ENCODE measurements around the gene SDK1.

SDK1 gene

GRCh38 chr7:4266270-4267040 is 965.4 kb downstream of the SDK1 start:
- no peak overlapping the region for H3K23ac ChIP-seq (ENCODE audit: low read length)
- H3K36me3 ChIP-seq (ENCODE audit: control insufficient read depth in 1 of 2, insufficient read depth in 2 of 2, low read length in 2 of 2), result peaks cover 12 to 21% of the 10 kb centered on the region in 2 experiments
- H2AK5ac ChIP-seq (ENCODE audit: low read length), result no peak overlapping the region
- H3K9ac ChIP-seq (ENCODE audit: low read length), result no peak overlapping the region
- DNase-seq, result no peak
- no peaks in the 10 kb centered on the region for H3K27me3 ChIP-seq (ENCODE audit: insufficient read depth, low read length)
- H4K8ac ChIP-seq (ENCODE audit: low read depth, low read length), result no peak overlapping the region
- no peak overlapping the region for H2AFZ ChIP-seq (ENCODE audit: insufficient read depth, low read length, poor library complexity)
- no peak overlapping the region for H4K12ac ChIP-seq (ENCODE audit: low read depth, low read length)
- no peak overlapping the region for H2BK5ac ChIP-seq (ENCODE audit: low read depth, low read length, poor library complexity)
- H3K4me2 ChIP-seq (ENCODE audit: low read length), result no peak overlapping the region
- H3K27ac ChIP-seq (ENCODE audit: low read depth, low read length), result no peak overlapping the region
- no peak overlapping the region for H3K4me3 ChIP-seq (ENCODE audit: low read depth, low read length)
- WGBS (ENCODE audit: extremely low coverage, insufficient coverage, insufficient read length), result no CpG with 5 or more reads among the region's 21 CpGs
- H3K79me1 ChIP-seq (ENCODE audit: low read length), result no peaks in the 10 kb centered on the region
- no peak overlapping the region for H2BK12ac ChIP-seq (ENCODE audit: low read length)
- H3K18ac ChIP-seq (ENCODE audit: low read length), result no peak overlapping the region
- H3K79me2 ChIP-seq (ENCODE audit: control insufficient read depth, insufficient read depth, low read length, poor library complexity), result no peaks in the 10 kb centered on the region
- no peak overlapping the region for H3K4ac ChIP-seq (ENCODE audit: low read depth, low read length)
- H3K14ac ChIP-seq (ENCODE audit: low read length), result no peak overlapping the region
- peaks cover 0 to 3% of the 10 kb centered on the region in 2 experiments for H3K4me1 ChIP-seq (ENCODE audit: control insufficient read depth in 1 of 2, insufficient read depth in 2 of 2, low read length in 2 of 2)
- no peak overlapping the region for H2BK120ac ChIP-seq (ENCODE audit: insufficient read depth, low read length, poor library complexity)
- H4K91ac ChIP-seq (ENCODE audit: low read depth, low read length), result no peak overlapping the region
- H3K9me3 ChIP-seq (ENCODE audit: insufficient read depth, low read depth, low read length), result peaks cover 2% of the 10 kb centered on the region

GRCh38 chr7:4267341-4268039 is 966.4 kb downstream of the SDK1 start:
- no peaks in the 10 kb centered on the region for H3K79me2 ChIP-seq (ENCODE audit: control insufficient read depth, insufficient read depth, low read length, poor library complexity)
- no peaks in the 10 kb centered on the region for H3K79me1 ChIP-seq (ENCODE audit: low read length)
- H3K4me1 ChIP-seq (ENCODE audit: control insufficient read depth in 1 of 2, insufficient read depth in 2 of 2, low read length in 2 of 2), result no peaks in the 10 kb centered on the region
- no peak overlapping the region for H2BK12ac ChIP-seq (ENCODE audit: low read length)
- H3K9ac ChIP-seq (ENCODE audit: low read length), result no peak overlapping the region
- no peak overlapping the region for H2AK5ac ChIP-seq (ENCODE audit: low read length)
- peaks cover 2% of the 10 kb centered on the region for H3K9me3 ChIP-seq (ENCODE audit: insufficient read depth, low read depth, low read length)
- H3K14ac ChIP-seq (ENCODE audit: low read length), result no peak overlapping the region
- peaks cover 10 to 21% of the 10 kb centered on the region in 2 experiments for H3K36me3 ChIP-seq (ENCODE audit: control insufficient read depth in 1 of 2, insufficient read depth in 2 of 2, low read length in 2 of 2)
- no peak overlapping the region for H2BK120ac ChIP-seq (ENCODE audit: insufficient read depth, low read length, poor library complexity)
- H3K27ac ChIP-seq (ENCODE audit: low read depth, low read length), result no peak overlapping the region
- H4K12ac ChIP-seq (ENCODE audit: low read depth, low read length), result no peak overlapping the region
- no CpG with 5 or more reads among the region's 21 CpGs for WGBS (ENCODE audit: extremely low coverage, insufficient coverage, insufficient read length)
- no peak overlapping the region for H3K18ac ChIP-seq (ENCODE audit: low read length)
- H4K91ac ChIP-seq (ENCODE audit: low read depth, low read length), result no peak overlapping the region
- no peak overlapping the region for H4K8ac ChIP-seq (ENCODE audit: low read depth, low read length)
- no peak overlapping the region for H2BK5ac ChIP-seq (ENCODE audit: low read depth, low read length, poor library complexity)
- no peak overlapping the region for H2AFZ ChIP-seq (ENCODE audit: insufficient read depth, low read length, poor library complexity)
- DNase-seq, result no peak
- no peak overlapping the region for H3K4me2 ChIP-seq (ENCODE audit: low read length)
- no peak overlapping the region for H3K4ac ChIP-seq (ENCODE audit: low read depth, low read length)
- no peak overlapping the region for H3K23ac ChIP-seq (ENCODE audit: low read length)
- H3K27me3 ChIP-seq (ENCODE audit: insufficient read depth, low read length), result no peaks in the 10 kb centered on the region
- no peak overlapping the region for H3K4me3 ChIP-seq (ENCODE audit: low read depth, low read length)

DNA sequence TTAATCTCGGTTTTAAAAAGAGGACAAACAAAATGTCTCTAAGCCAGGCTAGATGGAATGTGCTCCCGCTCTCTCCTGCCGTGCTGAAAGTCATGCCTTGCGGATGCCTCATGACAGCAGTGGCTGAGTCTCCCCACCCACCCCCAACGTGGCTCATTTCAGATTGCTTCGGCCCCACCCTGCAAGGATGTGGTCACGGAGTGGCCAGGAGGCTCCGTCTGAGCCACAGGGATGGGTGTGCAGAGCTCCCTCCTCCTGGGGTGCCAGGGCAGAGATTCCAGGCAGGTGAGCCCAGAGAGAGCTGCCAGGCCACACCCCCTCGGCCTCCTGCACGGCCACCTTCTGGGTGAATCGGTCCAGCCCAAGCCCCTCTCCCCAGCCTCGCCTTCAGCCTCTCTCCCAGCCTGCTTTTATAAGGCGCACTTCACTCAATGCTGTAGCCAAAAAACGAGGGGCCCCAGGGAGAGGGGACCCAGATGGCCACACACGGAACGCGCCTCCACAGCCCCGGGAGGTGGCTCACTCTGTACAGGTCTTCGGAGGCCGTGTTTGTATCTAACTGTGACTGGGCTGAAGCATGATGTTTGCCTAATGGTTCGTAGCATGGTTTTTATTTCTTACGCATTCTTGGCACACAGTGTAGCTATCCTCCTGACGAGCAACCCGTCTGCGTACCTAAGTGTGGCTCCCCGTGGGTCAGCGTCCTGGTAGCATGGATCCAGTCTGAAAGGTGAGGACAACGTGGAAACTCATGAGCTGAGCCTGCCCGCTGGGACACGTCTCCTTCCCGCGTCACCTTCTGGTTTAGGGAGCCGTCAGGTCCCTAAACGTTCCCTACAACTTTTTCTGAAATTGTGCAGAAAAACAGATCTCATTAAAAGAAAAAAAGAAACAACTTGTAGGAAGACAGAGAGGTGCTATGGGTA is 967.3 kb downstream of the SDK1 start:
- no peak overlapping the region for H3K23ac ChIP-seq (ENCODE audit: low read length)
- no peak overlapping the region for H4K12ac ChIP-seq (ENCODE audit: low read depth, low read length)
- no peak overlapping the region for H2BK120ac ChIP-seq (ENCODE audit: insufficient read depth, low read length, poor library complexity)
- no peak overlapping the region for H2AK5ac ChIP-seq (ENCODE audit: low read length)
- H3K14ac ChIP-seq (ENCODE audit: low read length), result no peak overlapping the region
- no peak overlapping the region for H4K91ac ChIP-seq (ENCODE audit: low read depth, low read length)
- peaks cover 2% of the 10 kb centered on the region for H3K9me3 ChIP-seq (ENCODE audit: insufficient read depth, low read depth, low read length)
- no peaks in the 10 kb centered on the region for H3K79me1 ChIP-seq (ENCODE audit: low read length)
- no peak overlapping the region for H3K4ac ChIP-seq (ENCODE audit: low read depth, low read length)
- H3K36me3 ChIP-seq (ENCODE audit: control insufficient read depth in 1 of 2, insufficient read depth in 2 of 2, low read length in 2 of 2), result peaks cover 10 to 21% of the 10 kb centered on the region in 2 experiments
- no peak overlapping the region for H3K4me3 ChIP-seq (ENCODE audit: low read depth, low read length)
- H3K9ac ChIP-seq (ENCODE audit: low read length), result no peak overlapping the region
- H3K18ac ChIP-seq (ENCODE audit: low read length), result no peak overlapping the region
- H3K27me3 ChIP-seq (ENCODE audit: insufficient read depth, low read length), result no peaks in the 10 kb centered on the region
- no peak overlapping the region for H4K8ac ChIP-seq (ENCODE audit: low read depth, low read length)
- H2AFZ ChIP-seq (ENCODE audit: insufficient read depth, low read length, poor library complexity), result no peak overlapping the region
- no peaks in the 10 kb centered on the region for H3K79me2 ChIP-seq (ENCODE audit: control insufficient read depth, insufficient read depth, low read length, poor library complexity)
- H2BK12ac ChIP-seq (ENCODE audit: low read length), result no peak overlapping the region
- H3K4me2 ChIP-seq (ENCODE audit: low read length), result no peak overlapping the region
- DNase-seq, result no peak
- H2BK5ac ChIP-seq (ENCODE audit: low read depth, low read length, poor library complexity), result no peak overlapping the region
- WGBS (ENCODE audit: extremely low coverage, insufficient coverage, insufficient read length), result no CpG with 5 or more reads among the region's 34 CpGs
- no peak overlapping the region for H3K27ac ChIP-seq (ENCODE audit: low read depth, low read length)
- no peaks in the 10 kb centered on the region for H3K4me1 ChIP-seq (ENCODE audit: control insufficient read depth in 1 of 2, insufficient read depth in 2 of 2, low read length in 2 of 2)

DNA sequence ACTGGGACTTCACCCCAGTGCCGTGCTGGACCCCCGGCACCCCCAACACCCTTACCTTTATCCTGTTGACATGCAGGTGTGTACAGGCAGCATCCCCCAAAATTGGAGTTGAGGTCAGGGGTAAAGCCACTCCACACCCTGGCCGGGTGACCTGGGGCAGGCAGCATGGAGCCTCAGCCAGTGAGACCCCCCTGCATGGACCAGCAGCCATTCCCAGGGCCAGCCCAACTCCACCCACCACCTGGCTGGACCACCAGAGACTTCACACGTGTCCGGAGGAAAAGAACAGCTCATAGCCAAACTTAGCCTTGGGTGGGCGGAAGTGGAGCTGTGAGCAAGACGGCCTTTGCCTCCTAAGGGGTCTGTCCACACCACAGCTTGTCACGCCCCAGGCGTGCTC is 968.0 kb downstream of the SDK1 start:
- no CpG with 5 or more reads among the region's 9 CpGs for whole genome bisulfite sequencing (ENCODE audit: extremely low coverage, insufficient coverage, insufficient read length)

More for the DNA sequence above, 968.0 kb downstream of the SDK1 start:
- DNase-seq, result no peak
- Histone ChIP-seq H3K14ac (ENCODE audit: low read length) (no peak overlapping the region), H3K18ac (ENCODE audit: low read length) (no peak overlapping the region), H3K36me3 (ENCODE audit: control insufficient read depth in 1 of 2, insufficient read depth in 2 of 2, low read length in 2 of 2) (peaks cover 10 to 21% of the 10 kb centered on the region in 2 experiments), H2AK5ac (ENCODE audit: low read length) (no peak overlapping the region), H2BK12ac (ENCODE audit: low read length) (no peak overlapping the region), H3K4ac (ENCODE audit: low read depth, low read length) (no peak overlapping the region), H3K79me2 (ENCODE audit: control insufficient read depth, insufficient read depth, low read length, poor library complexity) (no peaks in the 10 kb centered on the region), H3K27me3 (ENCODE audit: insufficient read depth, low read length) (no peaks in the 10 kb centered on the region), H4K91ac (ENCODE audit: low read depth, low read length) (no peak overlapping the region), H3K4me3 (ENCODE audit: low read depth, low read length) (no peak overlapping the region), H2BK5ac (ENCODE audit: low read depth, low read length, poor library complexity) (no peak overlapping the region), H3K79me1 (ENCODE audit: low read length) (no peaks in the 10 kb centered on the region), H3K4me2 (ENCODE audit: low read length) (no peak overlapping the region), H2AFZ (ENCODE audit: insufficient read depth, low read length, poor library complexity) (no peak overlapping the region), H3K4me1 (ENCODE audit: control insufficient read depth in 1 of 2, insufficient read depth in 2 of 2, low read length in 2 of 2) (no peaks in the 10 kb centered on the region), H4K8ac (ENCODE audit: low read depth, low read length) (no peak overlapping the region), H3K23ac (ENCODE audit: low read length) (no peak overlapping the region), H3K9me3 (ENCODE audit: insufficient read depth, low read depth, low read length) (peaks cover 6% of the 10 kb centered on the region), H2BK120ac (ENCODE audit: insufficient read depth, low read length, poor library complexity) (no peak overlapping the region), H3K9ac (ENCODE audit: low read length) (no peak overlapping the region), H4K12ac (ENCODE audit: low read depth, low read length) (no peak overlapping the region), H3K27ac (ENCODE audit: low read depth, low read length) (no peak overlapping the region)

Measured in trophoblast cell (in vitro differentiated cells and primary cell).